EH (cell line): ENCODE results near the gene ZBTB7B.

Experiments used
- DNase-seq: peaks from one replicate; pipeline ENCODE4 v3.0.0-alpha.2; 2015; ENCODE audit warnings: low read depth

Gene ZBTB7B

GRCh38 chr1:155061381-155062150 lies 59.0 kb downstream of the ZBTB7B start:
- DNase-seq = peak; percentile 78

GRCh38 chr1:155062151-155062686 lies 59.6 kb downstream of the ZBTB7B start:
- DNase-seq = no peak

GRCh38 chr1:155062702-155063411 lies 60.3 kb downstream of the ZBTB7B start:
- DNase-seq = peak; percentile 46

- peak; percentile 87 for DNase-seq
Observed at GRCh38 chr1:155063550-155064110, 61.0 kb downstream of the ZBTB7B start, which contains the start of gene EFNA4. Gene EFNA4, plus strand, starts transcription at chr1:155063740. Its CDS starts 84 bp downstream, at chr1:155063824.

GRCh38 chr1:155064111-155064831 lies 61.7 kb downstream of the ZBTB7B start:
- peak; percentile 32 for DNase-seq

GRCh38 chr1:155064832-155065429 lies 62.3 kb downstream of the ZBTB7B start:
- no peak for DNase-seq

- no peak for DNase-seq
Observed at GRCh38 chr1:155066777-155067176, 64.2 kb downstream of the ZBTB7B start.
